H9 (cell line): ENCODE results near the gene PCDHGB2. TPM values are rescaled to one million over a fixed set of nuclear protein-coding genes. Genes with fewer than 3 reads are reported as not detected.

Experiments used
- DNase-seq: peaks from one replicate; pipeline ENCODE4 v3.0.0-alpha.2; 2017
- H2AFZ ChIP-seq: one replicate; pipeline ENCODE4 v1.6.1; 2013; ENCODE audit warnings: mild to moderate bottlenecking, low read length, control low read depth, moderate library complexity
- H2AK5ac ChIP-seq: 2 replicates; pipeline ENCODE4 v1.6.1; 2013; ENCODE audit warnings: low read length, control low read depth, mixed read lengths; ENCODE audit not compliant: insufficient read length
- H2BK120ac ChIP-seq: one replicate; pipeline ENCODE4 v1.6.1; 2013; ENCODE audit warnings: low read depth, mild to moderate bottlenecking, low read length, control low read depth, inconsistent platforms; ENCODE audit not compliant: poor library complexity, severe bottlenecking
- H2BK12ac ChIP-seq: 2 replicates; pipeline ENCODE4 v1.6.1; 2013; ENCODE audit warnings: low read length, control low read depth, mixed read lengths, low read depth; ENCODE audit not compliant: insufficient read length
- H2BK15ac ChIP-seq: 2 replicates; pipeline ENCODE4 v1.6.1; 2013; ENCODE audit warnings: low read depth, low read length, control low read depth
- H2BK20ac ChIP-seq: one replicate; pipeline ENCODE4 v1.6.1; 2013; ENCODE audit warnings: low read depth, mild to moderate bottlenecking, low read length, control low read depth, inconsistent platforms; ENCODE audit not compliant: poor library complexity, severe bottlenecking
- H2BK5ac ChIP-seq: 2 replicates; pipeline ENCODE4 v1.6.1; 2013; ENCODE audit warnings: low read length, control low read depth, mixed read lengths; ENCODE audit not compliant: insufficient read length
- H3K14ac ChIP-seq: 2 replicates; pipeline ENCODE4 v1.6.1; 2013; ENCODE audit warnings: low read length, control low read depth; ENCODE audit not compliant: insufficient read depth
- H3K18ac ChIP-seq: 2 replicates; pipeline ENCODE4 v1.6.1; 2013; ENCODE audit warnings: low read depth, mild to moderate bottlenecking, mixed read lengths, low read length, control low read depth; ENCODE audit not compliant: insufficient read length
- H3K23ac ChIP-seq: 2 replicates; pipeline ENCODE4 v1.6.1; 2013; ENCODE audit warnings: low read length, control low read depth, mixed read lengths, low read depth; ENCODE audit not compliant: insufficient read length
- H3K23me2 ChIP-seq: 2 replicates; pipeline ENCODE4 v1.6.1; 2013; ENCODE audit warnings: low read depth, mild to moderate bottlenecking, mixed read lengths, low read length, control low read depth; ENCODE audit not compliant: insufficient read length, poor library complexity, severe bottlenecking
- H3K27ac ChIP-seq: 2 replicates; pipeline ENCODE4 v1.5.1; 2013; ENCODE audit warnings: low read length, control low read depth, mixed read lengths, low read depth; ENCODE audit not compliant: insufficient read length
- H3K27me3 ChIP-seq: 2 replicates; pipeline ENCODE4 v1.6.1; 2013; ENCODE audit warnings: low read length, control low read depth, inconsistent platforms; ENCODE audit not compliant: insufficient read depth
- H3K4ac ChIP-seq: 2 replicates; pipeline ENCODE4 v1.6.1; 2013; ENCODE audit warnings: low read depth, mild to moderate bottlenecking, control low read depth, inconsistent platforms, low read length, moderate library complexity
- H3K4me1 ChIP-seq: 2 replicates; pipeline ENCODE4 v1.6.1; 2013; ENCODE audit warnings: low read length, control low read depth, inconsistent platforms; ENCODE audit not compliant: insufficient read depth
- H3K4me2 ChIP-seq: 2 replicates; pipeline ENCODE4 v1.6.1; 2013; ENCODE audit warnings: low read length, control low read depth, mixed read lengths; ENCODE audit not compliant: insufficient read length, insufficient read depth
- H3K56ac ChIP-seq: 2 replicates; pipeline ENCODE4 v1.6.1; 2013; ENCODE audit warnings: low read depth, mild to moderate bottlenecking, mixed read lengths, low read length, control low read depth; ENCODE audit not compliant: insufficient read length
- H3K79me1 ChIP-seq: 2 replicates; pipeline ENCODE4 v1.6.1; 2013; ENCODE audit warnings: low read depth, mild to moderate bottlenecking, moderate library complexity, low read length, control low read depth, inconsistent platforms; ENCODE audit not compliant: insufficient read depth, poor library complexity, severe bottlenecking
- H3K79me2 ChIP-seq: 2 replicates; pipeline ENCODE4 v1.6.1; 2013; ENCODE audit warnings: low read length, control low read depth, inconsistent platforms; ENCODE audit not compliant: insufficient read depth
- H3K9ac ChIP-seq: 2 replicates; pipeline ENCODE4 v1.6.1; 2013; ENCODE audit warnings: low read length, control low read depth, mixed read lengths; ENCODE audit not compliant: insufficient read length; ENCODE audit errors: extremely low read depth
- H3K9me3 ChIP-seq: one replicate; pipeline ENCODE4 v1.6.1; 2013; ENCODE audit warnings: low read depth, low read length, inconsistent platforms; ENCODE audit not compliant: control insufficient read depth
- H3T11ph ChIP-seq: one replicate; pipeline ENCODE4 v1.6.1; 2013; ENCODE audit warnings: mild to moderate bottlenecking, low read length, control low read depth, inconsistent platforms
- H4K20me1 ChIP-seq: one replicate; pipeline ENCODE4 v1.6.1; 2013; ENCODE audit not compliant: control insufficient read depth, insufficient read length, insufficient read depth
- H4K5ac ChIP-seq: 2 replicates; pipeline ENCODE4 v1.6.1; 2013; ENCODE audit warnings: low read depth, mild to moderate bottlenecking, mixed read lengths, low read length, control low read depth; ENCODE audit not compliant: insufficient read length
- H4K8ac ChIP-seq: replicated peaks from 2 replicates; pipeline ENCODE4 v1.6.1; 2013; ENCODE audit warnings: low read length, control low read depth, mixed read lengths, low read depth; ENCODE audit not compliant: insufficient read length
- H4K91ac ChIP-seq: 2 replicates; pipeline ENCODE4 v1.6.1; 2013; ENCODE audit warnings: low read depth, mild to moderate bottlenecking, moderate library complexity, mixed read lengths, low read length, control low read depth; ENCODE audit not compliant: insufficient read length
- H3K27ac Mint-ChIP-seq, 3 experiments: 2 replicates in 2 of 3; 3 replicates in 1 of 3; pipeline ENCODE4 v1.8.0; 2020 to 2021; ENCODE audit warnings: mixed read lengths in 3 of 3, mild to moderate bottlenecking in 1 of 3, moderate library complexity in 1 of 3
- H3K27me3 Mint-ChIP-seq: 2 replicates; pipeline ENCODE4 v1.8.0; 2021; ENCODE audit warnings: low read depth, mild to moderate bottlenecking, moderate library complexity, mixed read lengths
- H3K36me3 Mint-ChIP-seq, 3 experiments: 2 replicates in 2 of 3; 3 replicates in 1 of 3; pipeline ENCODE4 v1.8.0; 2020 to 2021; ENCODE audit warnings: low read depth in 3 of 3, mixed read lengths in 3 of 3; ENCODE audit not compliant: insufficient read depth in 1 of 3
- H3K4me1 Mint-ChIP-seq, 2 experiments: 2 replicates each; pipeline ENCODE4 v1.8.0; 2020; ENCODE audit warnings: mixed read lengths in 2 of 2
- H3K4me3 Mint-ChIP-seq, 2 experiments: 2 replicates in 1 of 2; 3 replicates in 1 of 2; pipeline ENCODE4 v1.8.0; 2020 to 2021; ENCODE audit warnings: mild to moderate bottlenecking in 2 of 2, mixed read lengths in 2 of 2, moderate library complexity in 1 of 2
- H3K9me3 Mint-ChIP-seq, 2 experiments: 2 replicates in 1 of 2; 3 replicates in 1 of 2; pipeline ENCODE4 v1.8.0; 2020; ENCODE audit warnings: mild to moderate bottlenecking in 2 of 2, mixed read lengths in 2 of 2, moderate library complexity in 1 of 2
- CTCF ChIP-seq: fragments of 200-600 bp; sonication (generic); conservative IDR thresholded peaks from 3 replicates; pipeline ENCODE4 v1.8.0; 2021; ENCODE audit warnings: antibody characterized with exemption, mild to moderate bottlenecking
- WGBS: extraction: QIAGEN DNeasy Blood & Tissue Kit; methylation state at CpG from one replicate; pipeline ENCODE4 v1.1.7; 2013; ENCODE audit warnings: missing lambda C conversion rate, low lambda C conversion rate, mixed read lengths; ENCODE audit not compliant: insufficient read length; ENCODE audit errors: extremely low coverage; 5-methylcytosine and 5-hydroxymethylcytosine counted together
- total RNA-seq: library from RNA; stranded (reverse); gene quantifications from 2 replicates; pipeline ENCODE4 v1.2.1, GENCODE V29; 2021

PCDHGB2 gene
- total RNA-seq, 1 experiment from 2014 or later: 3.8 TPM

- Histone ChIP-seq H3K4me1 (no peaks in the 10 kb centered on the region), H3K79me2 (no peaks in the 10 kb centered on the region), H3K18ac (no peak overlapping the region), H3K4ac (no peak overlapping the region), H3K4me2 (no peak overlapping the region), H4K20me1 (no peaks in the 10 kb centered on the region), H2AK5ac (no peak overlapping the region), H4K5ac (no peak overlapping the region), H2BK20ac (no peak overlapping the region), H2AFZ (no peak overlapping the region), H3K23ac (no peak overlapping the region), H3K23me2 (peaks cover 5% of the 10 kb centered on the region), H2BK15ac (no peak overlapping the region), H3K56ac (no peak overlapping the region), H2BK120ac (no peak overlapping the region), H3K79me1 (no peaks in the 10 kb centered on the region), H3K9me3 (peaks cover 29% of the 10 kb centered on the region), H3K14ac (no peak overlapping the region), H2BK5ac (no peak overlapping the region), H2BK12ac (no peak overlapping the region), H3K27me3 (no peaks in the 10 kb centered on the region), H3K9ac (no peak overlapping the region), H4K91ac (no peak overlapping the region), H3T11ph (no peak overlapping the region), H4K8ac (no peak overlapping the region), H3K27ac (no peak overlapping the region)
- H3K27ac Mint-ChIP-seq: no peak overlapping the region
- no peak overlapping the region for H3K4me3 Mint-ChIP-seq
- peaks cover 3% of the 10 kb centered on the region for H3K27me3 Mint-ChIP-seq
- no CpG with 5 or more reads among the region's 22 CpGs for WGBS
- peaks cover 19 to 31% (median 31%) of the 10 kb centered on the region in 3 experiments for H3K36me3 Mint-ChIP-seq
- H3K9me3 Mint-ChIP-seq: peaks cover 33 to 51% of the 10 kb centered on the region in 2 experiments
- H3K4me1 Mint-ChIP-seq: peaks cover 2 to 3% of the 10 kb centered on the region in 2 experiments
- TF ChIP-seq CTCF: no peak
- no peak for DNase-seq
These were observed 43.6 kb downstream of the PCDHGB2 start for GRCh38 chr5:141403387-141403786.
